Limb (tissue), 2 donors: ENCODE results near the gene GRIA4.
"Not testable (repeated sequence)": the region's sequence is repeated elsewhere in the genome, so short reads cannot be mapped to it uniquely, and the experiment has no call there.

Source experiments
- DNase-seq, 2 donors: peaks; one replicate each; pipeline ENCODE4 v3.0.0-alpha.2; 2016; ENCODE audit errors: extremely low spot score in 2 of 2

The GRIA4 gene

DNA sequence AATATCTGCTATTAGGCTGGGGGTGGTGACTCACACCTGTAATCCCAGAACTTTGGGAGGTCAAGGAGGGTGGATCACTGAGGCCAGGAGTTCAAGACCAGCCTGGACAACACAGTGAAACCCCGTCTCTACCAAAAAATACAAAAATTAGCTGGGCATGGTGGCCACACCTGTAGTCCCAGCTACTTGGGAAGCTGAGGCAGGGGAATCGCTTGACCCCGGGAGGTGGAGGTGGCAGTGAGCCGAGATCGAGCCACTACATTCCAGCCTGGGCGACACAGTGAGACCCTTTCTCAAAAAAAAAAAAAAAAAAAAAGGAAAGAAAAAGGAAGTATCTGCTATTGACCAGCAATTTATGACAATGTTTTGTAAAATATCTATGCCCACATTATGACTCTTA is 176.0 kb downstream of the GRIA4 start:
- not testable (repeated sequence) for DNase-seq

DNA sequence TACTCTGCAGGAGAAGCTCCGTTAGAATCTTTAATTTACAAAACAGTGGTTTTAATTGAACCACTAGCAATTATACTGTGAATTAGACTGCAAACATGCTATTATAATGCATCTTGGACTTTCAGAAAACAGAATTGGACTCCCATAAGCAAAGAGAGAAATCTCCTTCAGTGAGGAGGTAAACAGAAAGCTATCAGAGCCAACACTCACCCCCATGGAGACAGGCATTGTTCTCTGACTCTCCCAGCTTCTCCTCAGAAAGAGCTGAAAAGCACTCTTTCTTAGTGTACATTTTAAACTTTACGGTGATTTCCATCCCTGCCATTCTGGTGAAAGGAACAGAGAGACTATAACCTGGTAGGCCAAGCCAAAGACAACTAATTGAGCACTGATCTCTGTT is 176.9 kb downstream of the GRIA4 start:
- DNase-seq = no peak

DNA sequence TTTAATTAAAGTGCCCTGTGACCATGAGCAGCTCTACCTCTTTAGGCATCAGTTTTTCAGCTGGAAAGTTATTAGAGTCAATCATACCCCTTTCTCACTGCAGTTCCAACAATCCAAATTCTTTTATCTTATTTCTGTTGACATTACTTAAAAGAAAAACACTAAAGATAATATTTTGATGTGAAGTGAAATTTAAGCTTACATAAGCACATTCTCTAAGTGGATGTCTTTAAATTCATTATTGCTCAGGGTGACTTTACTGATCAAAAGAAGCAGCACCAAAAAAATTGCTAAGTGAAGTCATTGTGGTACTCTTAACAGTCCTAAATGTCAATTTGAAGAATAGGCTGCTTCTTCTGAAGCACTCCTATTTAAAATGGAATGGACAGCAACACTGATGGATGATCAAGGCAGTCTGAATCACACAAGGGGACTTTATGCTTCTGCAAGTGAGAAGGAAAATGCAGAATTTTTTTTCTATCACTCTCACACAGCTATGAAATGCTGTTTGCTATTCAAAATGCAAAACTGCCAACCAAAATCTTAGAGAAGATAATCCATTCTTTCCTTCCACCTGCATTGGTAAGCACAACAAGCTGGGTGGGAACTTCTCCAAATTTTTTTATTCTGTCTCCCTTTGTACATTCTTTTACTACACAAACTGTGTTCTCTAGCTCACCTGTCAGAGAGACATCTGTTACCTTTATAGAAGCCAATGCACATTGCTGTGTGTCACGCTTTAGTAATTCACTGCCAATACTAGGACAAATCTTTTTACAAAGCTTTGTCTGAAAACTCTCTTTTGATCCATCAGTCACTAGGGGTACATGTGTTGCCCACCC is 179.9 kb downstream of the GRIA4 start:
- DNase-seq = no peak

DNA sequence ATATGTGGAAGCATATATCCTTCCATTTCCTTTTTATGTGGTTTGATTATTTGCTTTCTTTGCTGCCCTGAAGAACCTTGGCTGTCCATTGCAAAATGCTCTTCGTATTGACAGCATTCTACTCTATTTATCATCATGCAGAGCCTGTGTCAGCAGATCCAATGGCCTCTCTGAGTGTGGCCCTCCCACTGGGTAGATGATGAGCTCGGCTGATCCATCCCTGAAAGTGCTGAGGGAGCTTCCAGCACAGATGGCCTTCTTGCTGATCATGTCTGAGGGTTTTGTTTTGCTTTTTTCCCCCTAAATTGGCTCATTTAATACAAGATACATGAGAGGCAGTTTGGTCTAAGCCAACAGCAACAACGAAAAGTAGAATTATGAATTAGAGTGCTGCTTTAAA is 181.0 kb downstream of the GRIA4 start:
- no peak for DNase-seq

DNA sequence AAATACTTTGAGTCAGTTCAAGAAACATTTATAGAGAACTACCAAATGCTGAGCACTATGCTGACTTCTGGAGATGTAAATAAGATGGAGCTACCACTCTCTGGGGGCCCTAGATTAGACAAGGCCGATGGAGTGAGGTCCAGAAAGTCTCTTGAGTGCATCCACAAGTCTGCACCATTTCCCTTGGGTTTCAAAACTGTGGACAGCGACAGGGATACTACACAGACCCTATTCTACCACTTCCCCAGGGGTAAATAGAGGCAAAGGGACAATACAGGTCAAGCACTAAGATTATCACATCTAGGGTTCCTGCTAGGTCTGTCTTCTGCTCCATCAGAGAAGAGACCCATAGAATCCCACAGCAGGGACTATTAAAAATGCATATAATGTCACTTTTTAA is 183.2 kb downstream of the GRIA4 start:
- DNase-seq = no peak

DNA sequence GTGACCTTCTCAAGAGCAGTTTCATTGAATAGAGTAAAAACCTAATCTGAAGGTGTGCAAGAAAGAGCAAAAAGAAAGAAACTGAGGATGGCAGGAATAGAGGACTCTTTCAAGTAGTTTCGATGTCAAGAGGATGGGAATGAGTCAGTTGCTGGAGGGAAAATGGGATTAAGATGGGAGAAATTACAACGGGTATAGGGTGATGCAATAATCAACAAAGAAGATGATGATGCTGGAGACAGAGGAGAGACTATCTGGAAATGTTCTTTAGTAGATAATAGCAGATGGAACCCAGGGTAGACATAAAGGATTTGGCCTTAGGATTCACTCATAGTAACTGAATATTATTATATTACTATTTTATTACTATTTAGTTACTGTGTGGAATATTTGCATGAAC is 189.4 kb downstream of the GRIA4 start:
- no peak for DNase-seq

DNA sequence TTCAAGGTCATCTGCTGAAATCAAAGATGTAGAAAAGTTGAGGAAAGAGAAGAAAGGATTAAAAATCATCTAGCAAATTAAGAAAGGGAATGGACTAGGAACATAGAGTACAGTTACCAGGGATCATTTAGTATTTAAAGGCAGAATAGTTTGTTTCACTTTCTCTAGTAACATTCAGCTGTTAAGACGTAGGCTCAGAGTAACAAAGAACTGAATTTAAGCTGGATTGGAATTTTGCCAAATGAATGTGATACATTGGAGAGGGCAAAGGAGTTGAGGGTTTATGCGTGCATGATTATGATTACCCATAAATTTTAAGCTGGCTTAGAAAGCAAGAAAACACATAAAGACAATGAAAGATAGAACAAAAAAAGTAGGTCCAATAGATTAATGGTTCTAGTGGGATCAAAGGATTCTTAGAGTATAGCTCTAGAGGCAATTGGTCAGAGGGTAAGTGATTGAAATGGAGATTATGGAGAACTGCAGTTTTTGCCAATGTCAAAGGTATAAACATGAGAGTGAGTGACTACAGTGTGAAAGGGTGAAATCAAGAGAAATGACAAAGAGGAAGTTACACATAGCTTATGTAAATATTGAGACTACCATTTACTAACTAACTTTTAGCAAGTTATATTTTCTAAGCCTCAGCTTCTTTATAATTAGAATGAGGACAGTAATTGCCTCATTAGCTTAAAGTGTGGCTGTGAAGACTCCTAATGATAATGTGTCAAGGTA is 190.0 kb downstream of the GRIA4 start:
- no peak for DNase-seq

DNA sequence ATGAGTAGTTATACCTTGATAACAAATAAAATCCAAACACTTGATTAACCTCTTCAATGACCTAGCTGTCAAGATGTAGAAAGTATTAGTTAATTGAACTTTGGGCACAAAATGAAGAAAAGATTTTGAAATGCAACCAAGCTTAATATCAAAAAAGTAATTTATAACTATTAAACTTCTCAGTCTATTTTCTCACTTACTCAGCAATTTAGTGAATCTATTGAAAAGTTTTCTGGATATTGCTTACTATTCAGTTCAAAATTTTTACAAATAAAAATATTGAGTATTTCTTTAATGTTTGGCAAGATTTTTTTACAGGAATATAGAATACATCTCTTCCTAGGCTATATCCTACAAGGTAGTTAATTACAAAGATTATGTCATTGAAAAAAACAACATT is 192.5 kb downstream of the GRIA4 start:
- no peak for DNase-seq

DNA sequence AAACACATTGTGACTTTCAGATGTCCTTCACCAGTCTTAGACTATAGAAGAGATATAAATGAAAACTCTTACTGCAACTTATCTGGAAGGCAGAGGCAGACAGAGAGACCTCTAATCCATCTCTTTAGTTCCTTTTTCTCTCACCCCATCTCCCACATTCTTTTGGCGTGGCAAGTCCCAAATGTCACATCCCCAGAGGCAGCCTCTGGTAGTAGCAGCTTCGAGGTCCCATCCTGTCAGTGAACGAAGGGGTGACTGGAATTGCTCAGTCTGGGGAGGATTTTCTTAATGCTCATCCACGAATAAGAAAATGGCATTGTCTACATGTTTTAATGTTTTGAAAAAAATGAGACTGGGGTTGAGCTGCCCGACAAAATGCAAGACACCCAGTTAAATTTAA is 201.4 kb downstream of the GRIA4 start:
- DNase-seq = no peak

DNA sequence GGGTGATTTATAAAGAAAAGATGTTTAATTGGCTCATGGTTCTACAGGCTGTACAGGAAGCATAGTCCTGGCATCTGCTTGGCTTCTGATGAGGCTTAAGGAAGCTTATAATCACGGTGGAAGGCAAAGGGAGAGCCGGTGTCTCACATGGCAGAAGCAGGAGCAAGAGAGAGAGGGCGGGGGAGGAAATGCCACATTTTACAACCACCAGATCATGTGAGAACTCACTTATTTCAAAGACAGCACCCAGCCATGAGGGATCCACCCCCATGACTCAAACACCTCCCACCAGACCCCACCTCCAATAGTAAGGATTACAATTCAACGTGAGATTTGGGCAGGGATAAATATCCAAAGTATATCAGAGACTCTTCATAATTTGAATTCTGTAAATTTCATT is 211.5 kb downstream of the GRIA4 start:
- no peak for DNase-seq

DNA sequence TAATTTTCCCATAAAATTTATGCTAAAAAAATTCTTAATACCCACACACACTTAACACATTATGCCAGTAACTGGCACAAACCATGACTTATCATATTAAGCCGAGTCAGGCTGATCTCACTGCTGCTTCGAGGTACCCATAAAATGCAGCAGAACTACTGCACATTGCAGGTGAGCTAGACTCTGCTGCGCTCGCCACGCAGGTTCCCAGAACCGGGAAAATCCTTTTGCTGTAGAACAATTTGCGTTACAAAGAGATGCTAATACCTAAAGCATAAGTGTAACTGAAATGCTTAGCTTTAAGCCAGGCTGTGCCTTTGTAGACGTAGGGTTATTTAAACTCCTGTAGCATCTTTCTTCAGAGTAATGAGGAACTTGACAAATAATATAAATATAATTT is 211.9 kb downstream of the GRIA4 start:
- no peak for DNase-seq

DNA sequence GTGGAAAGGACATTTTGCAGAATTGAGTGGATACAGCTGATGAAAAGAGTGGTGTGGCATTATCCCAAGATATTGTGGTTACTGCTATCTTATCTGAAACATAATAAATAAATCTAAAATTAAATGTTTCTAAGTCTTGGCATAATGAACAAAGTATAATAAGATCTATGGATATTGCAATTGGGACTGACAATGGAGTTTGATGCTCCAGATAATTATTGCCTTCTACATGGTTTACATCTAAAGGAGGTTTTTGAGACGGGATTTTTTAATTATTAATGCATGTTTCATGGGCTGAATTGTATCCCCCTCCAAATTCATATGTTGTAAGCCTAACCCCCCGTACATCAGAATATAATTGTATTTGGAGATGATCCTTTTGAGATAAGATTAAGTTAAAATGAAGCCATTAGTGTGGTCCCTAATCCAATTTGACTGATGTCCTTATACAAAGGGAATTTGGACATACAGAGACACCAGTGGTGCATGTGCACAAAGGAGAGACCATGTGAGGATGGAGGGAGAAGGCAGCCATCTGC is 213.7 kb downstream of the GRIA4 start:
- DNase-seq = no peak

DNA sequence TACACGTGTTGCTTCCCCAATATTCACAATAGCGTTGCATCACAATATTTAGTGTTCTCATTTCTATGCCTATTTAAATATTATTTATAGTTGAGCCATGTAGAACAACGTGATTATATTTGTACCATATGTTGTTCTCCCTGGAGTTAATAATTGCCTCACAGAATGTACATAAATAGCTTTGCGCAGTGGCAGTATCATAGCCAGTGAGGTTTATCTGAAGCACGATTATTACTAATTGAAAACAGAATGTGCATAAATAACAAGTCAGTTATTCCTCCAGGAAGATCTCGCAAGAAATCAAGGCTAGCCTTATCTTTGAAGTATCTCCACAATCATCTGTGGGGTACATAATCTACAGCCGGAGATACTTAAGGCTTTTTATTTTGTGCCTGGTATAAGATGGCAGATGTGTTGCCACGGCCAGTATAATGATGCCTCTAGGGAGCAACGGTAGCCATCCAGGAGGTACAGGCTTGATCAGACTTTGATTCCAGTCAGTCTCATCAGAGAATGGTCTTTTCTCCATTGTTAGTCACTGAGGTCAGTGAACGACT is 214.7 kb downstream of the GRIA4 start:
- peak in 1 of 2 donors; percentile 13 for DNase-seq

DNA sequence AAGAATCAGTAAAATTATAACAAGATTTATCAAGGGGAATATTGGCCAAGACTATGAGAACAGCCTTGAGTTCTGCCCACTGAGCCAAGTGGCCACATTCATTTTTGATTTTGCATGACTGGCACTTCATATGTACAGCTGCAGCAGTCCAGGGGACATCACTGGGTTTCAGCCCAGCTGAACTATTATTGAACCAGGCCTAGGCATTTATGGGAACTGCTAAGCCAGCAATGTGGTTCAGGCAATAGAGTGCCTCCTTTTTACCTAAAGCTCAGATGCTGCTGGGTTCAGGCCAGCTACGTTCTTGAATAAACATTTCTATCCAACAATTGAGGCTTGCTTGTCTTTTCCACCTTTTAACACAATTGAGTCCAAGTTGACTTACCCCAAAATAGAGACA is 215.3 kb downstream of the GRIA4 start:
- no peak for DNase-seq

DNA sequence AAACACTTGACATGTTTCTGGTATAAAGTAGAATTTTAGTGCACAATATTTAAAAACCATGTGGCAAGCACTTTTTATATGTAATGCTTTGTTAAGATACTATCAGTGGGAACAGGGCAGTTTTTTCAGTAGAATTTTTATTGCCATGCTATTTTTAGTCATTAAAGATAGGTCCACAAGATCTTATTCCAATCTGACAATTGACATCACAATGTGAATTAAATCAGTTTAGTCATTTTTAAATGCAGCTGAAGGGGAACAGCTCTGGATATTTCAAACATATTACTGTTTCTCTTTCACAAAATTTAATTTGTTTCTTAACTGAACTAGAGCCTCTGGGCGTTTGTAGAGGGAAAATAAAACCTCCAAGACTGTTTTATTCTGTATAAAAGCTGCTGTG is 218.0 kb downstream of the GRIA4 start:
- no peak for DNase-seq

DNA sequence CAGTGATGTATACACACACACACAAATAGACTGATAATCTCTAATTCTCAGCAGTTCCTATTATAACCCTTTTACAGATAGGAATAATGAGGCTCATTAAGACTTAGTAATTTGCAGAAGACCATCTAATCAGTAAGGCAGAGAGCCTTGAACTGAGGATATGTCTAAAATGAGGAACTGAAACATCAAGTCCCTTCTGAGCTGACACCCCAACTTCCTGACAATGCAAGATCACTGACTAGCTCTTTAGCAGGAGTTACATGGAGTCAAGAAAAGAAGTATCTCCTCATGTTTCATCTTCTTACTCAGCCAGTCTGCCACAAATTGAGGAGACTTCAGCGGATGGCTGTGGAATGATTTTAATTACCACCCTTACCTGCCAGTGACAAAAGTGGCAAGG is 219.2 kb downstream of the GRIA4 start:
- no peak for DNase-seq

DNA sequence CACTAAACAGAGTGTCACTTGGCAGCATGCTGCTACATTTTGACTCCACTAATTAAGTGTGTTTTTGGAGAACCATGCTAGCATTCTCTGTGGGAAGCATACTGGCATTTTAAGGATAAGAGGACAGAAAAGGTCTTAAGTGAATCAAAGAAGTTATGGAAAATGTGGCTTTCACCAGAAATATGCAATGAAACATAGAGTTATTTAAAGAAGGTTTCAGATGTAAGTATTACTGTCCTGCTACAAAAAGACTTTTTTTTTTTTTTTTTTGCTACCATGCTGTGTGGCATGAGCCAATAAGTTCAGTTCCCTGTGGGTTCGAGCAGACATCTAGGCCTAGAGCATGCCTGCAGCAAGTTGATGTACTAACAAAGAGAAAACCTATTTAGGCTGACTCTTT is 224.6 kb downstream of the GRIA4 start:
- no peak for DNase-seq

DNA sequence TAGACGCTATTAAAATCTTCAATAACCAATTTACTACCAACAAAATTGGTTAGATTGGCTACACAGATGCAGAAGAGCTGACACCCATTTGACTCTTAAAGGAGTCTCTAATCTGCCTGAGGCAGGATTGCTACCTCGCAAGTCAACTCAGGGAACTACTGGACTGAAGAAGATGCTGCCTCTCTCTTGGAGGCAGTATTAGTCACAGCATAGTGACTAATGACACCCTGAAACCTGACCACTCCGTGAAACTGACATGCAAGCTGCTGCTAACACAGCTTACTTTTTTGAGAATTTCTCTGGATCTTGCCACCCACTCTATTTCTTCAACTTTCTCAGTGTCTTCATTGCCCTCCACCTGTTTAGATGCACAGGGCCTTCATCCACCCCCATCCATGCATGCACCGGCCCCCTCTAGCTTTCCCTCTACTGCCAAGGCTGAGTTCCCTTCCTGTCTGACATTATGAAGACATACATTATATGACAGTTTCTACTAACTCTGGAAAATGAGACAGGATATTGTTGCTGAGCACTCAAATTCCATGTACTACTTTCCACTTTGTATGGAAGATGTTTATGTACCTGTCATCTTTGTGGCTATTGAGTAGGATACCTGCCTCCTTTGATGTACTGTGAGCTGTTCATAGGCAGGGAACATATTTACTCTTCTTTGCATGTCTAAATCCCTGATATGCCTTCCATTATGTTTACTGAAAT is 229.0 kb downstream of the GRIA4 start:
- no peak for DNase-seq

DNA sequence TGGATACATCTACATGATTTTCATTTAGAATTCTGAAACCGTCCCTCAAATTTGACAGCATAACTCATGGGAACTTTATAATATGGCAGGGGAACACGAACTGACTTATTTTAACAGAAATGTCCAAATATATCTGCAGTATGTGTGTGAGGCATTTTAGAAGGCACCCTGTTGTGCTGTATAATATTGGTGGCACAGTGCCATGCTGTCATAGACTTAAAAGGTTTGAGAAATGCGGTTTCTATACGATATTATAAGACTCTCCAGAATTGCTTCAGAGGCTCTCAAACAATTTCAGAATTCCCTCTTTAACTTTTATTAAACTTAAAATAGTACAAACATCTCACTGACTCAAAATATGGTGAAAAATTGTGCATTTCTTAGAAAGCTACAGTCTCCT is 230.5 kb downstream of the GRIA4 start:
- DNase-seq = no peak

DNA sequence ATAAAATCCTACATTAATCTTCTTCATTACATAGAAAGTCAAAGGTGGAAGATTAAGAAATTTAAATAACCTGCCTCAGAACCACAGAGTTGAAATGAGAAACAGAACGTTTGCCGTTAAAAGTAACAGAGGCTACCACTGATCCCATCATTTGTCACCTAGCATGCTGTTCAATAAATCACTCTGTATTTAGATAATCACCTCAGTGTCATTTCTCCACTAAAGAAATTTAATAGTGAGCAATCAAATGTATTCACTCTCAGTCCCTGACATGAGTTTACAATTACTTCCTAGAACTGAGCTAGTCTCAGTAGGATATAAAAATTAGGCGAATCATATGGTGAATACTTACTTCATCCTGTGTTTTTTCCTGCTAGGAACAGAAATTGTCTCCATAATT is 242.5 kb downstream of the GRIA4 start:
- DNase-seq = no peak

DNA sequence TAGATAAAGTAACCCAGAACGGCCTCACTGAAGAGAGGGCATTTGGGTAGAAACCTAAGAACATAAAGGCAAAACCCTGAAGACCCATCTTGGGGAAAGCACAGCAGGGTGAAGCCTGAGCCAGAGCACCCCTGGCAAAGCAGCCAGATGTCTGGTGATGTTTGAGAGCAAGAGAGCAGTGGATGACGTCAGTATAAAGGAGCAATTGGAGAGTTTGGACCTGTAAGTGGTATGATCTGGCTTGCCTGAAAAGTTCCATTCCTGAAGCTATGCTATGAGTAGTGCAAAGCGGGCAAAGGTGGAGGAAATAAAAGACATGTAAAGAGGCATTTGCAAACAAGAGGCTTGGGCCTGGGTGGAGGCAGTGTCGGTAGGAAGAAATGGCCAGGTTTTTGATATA is 244.4 kb downstream of the GRIA4 start:
- no peak for DNase-seq

DNA sequence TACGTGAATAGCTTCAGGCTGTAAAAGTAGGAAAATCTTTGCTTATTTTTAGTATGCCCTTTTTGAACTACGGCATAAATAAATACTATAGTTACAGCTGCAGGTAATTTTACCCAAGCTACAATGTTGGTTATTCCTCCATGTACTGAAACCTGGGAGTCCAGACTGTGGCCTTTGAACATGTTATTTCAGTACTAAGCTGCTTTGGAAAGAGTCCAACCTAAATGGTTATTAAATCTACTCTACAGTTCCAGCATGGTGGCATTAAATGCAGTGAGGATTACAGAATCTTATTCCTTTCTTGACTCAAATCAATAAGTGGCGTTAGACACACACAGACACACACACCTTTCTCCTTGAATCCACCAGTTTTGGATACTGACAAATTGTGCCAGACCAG is 247.1 kb downstream of the GRIA4 start:
- no peak for DNase-seq
